Measurements from ENCODE around the gene ALG10B. TPM values are rescaled to one million over a fixed set of nuclear protein-coding genes. Genes with fewer than 3 reads are reported as not detected.
"Not testable (repeated sequence)": the region's sequence is repeated elsewhere in the genome, so short reads cannot be mapped to it uniquely, and the experiment has no call there.

ALG10B gene
- total RNA-seq, 2 experiments from 2014 or later: 6.6 to 10.1 TPM

DNA sequence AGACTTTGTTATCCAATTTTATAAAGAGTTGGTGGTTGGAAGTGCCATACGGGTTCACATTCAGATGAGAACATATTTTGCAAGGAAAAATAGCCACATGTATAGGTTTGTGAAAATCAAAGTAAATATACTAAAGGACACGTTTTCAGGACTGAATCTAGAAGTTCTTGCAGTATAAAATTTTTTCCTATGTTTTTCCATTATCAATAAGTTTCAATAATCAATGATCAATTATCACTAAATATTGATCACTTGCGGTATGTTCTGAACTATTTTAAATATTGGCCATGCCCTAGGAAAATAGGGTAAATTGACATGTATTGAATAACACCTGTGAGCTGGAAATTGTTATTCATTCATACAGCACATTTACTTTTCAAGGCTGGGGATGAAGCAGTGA is 25.9 kb downstream of the ALG10B start:
- Histone ChIP-seq H3K4me1 (ENCODE audit: insufficient read depth, low read length) (no peaks in the 10 kb centered on the region), H3K9me3 (ENCODE audit: control insufficient read depth in 1 of 2, insufficient read depth in 1 of 2, low read length in 2 of 2) (peaks cover 0 to 4% of the 10 kb centered on the region in 2 experiments), H3K4me3 (ENCODE audit: low read length) (no peak overlapping the region), H3K36me3 (ENCODE audit: insufficient read depth, low read length) (no peaks in the 10 kb centered on the region), H3K27ac (ENCODE audit: low read depth in 1 of 2, low read length in 2 of 2) (no peak overlapping the region), H3K27me3 (ENCODE audit: control insufficient read depth in 1 of 2, insufficient read depth in 2 of 2, low read length in 2 of 2) (peaks cover 0 to 4% of the 10 kb centered on the region in 2 experiments)
- Mint-ChIP-seq H3K27ac (no peak overlapping the region), H3K4me1 (ENCODE audit: low read depth) (no peaks in the 10 kb centered on the region), H3K4me3 (no peak overlapping the region), H3K27me3 (peaks cover 3% of the 10 kb centered on the region), H3K9me3 (peaks cover 3% of the 10 kb centered on the region), H3K36me3 (ENCODE audit: low read depth) (no peaks in the 10 kb centered on the region)
- ChIA-PET POLR2A (no interaction called here), CTCF (no interaction called here)
- TF ChIP-seq, protein P1, sequence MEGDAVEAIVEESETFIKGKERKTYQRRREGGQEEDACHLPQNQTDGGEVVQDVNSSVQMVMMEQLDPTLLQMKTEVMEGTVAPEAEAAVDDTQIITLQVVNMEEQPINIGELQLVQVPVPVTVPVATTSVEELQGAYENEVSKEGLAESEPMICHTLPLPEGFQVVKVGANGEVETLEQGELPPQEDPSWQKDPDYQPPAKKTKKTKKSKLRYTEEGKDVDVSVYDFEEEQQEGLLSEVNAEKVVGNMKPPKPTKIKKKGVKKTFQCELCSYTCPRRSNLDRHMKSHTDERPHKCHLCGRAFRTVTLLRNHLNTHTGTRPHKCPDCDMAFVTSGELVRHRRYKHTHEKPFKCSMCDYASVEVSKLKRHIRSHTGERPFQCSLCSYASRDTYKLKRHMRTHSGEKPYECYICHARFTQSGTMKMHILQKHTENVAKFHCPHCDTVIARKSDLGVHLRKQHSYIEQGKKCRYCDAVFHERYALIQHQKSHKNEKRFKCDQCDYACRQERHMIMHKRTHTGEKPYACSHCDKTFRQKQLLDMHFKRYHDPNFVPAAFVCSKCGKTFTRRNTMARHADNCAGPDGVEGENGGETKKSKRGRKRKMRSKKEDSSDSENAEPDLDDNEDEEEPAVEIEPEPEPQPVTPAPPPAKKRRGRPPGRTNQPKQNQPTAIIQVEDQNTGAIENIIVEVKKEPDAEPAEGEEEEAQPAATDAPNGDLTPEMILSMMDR (IDR thresholded peaks at IDR 0.05): no peak
- intact Hi-C loops (cut with DNase I, micrococcal nuclease): loop anchor here in 1 of 2 experiments (10.0 kb wide), 1 partner anchor 58 kb away; no protein-coding TSS in a partner anchor
- DNase-seq: no peak
- ATAC-seq (ENCODE audit: poor library complexity): no peak

DNA sequence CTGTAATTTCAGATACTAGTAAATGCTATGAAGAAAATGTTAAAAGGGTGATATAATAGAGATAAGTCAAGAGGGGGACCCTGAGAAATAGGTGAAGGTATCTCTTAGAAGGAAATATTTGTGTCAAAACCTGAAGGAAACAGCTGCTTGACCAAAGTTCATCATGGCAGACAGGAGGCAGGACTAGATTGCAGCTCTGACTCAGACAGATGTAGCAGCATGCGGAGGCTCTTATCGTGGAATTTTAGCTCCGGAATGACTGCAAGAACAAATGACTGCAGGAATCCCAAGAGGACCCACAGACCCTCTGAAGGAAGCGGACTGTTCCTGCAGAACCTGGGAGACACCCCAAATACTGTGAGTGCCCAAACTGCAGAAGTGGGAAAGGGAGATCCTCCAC is 26.7 kb downstream of the ALG10B start:
- intact Hi-C loops (cut with DNase I, micrococcal nuclease): loop anchor here in 1 of 2 experiments (10.0 kb wide), 1 partner anchor 58 kb away; no protein-coding TSS in a partner anchor
- DNase-seq; H3K4me3 ChIP-seq (ENCODE audit: low read length); H3K27ac ChIP-seq (ENCODE audit: low read depth in 1 of 2, low read length in 2 of 2); CTCF ChIA-PET; H3K27me3 ChIP-seq (ENCODE audit: control insufficient read depth in 1 of 2, insufficient read depth in 2 of 2, low read length in 2 of 2); H3K4me1 ChIP-seq (ENCODE audit: insufficient read depth, low read length); ATAC-seq (ENCODE audit: poor library complexity); H3K4me3 Mint-ChIP-seq; POLR2A ChIA-PET; H3K36me3 ChIP-seq (ENCODE audit: insufficient read depth, low read length); H3K9me3 Mint-ChIP-seq; H3K36me3 Mint-ChIP-seq (ENCODE audit: low read depth); H3K27ac Mint-ChIP-seq; H3K9me3 ChIP-seq (ENCODE audit: control insufficient read depth in 1 of 2, insufficient read depth in 1 of 2, low read length in 2 of 2); H3K4me1 Mint-ChIP-seq (ENCODE audit: low read depth); H3K27me3 Mint-ChIP-seq: not testable (repeated sequence)

- H3K36me3 Mint-ChIP-seq (ENCODE audit: low read depth); H3K4me3 ChIP-seq (ENCODE audit: low read length); H3K4me3 Mint-ChIP-seq; POLR2A ChIA-PET; DNase-seq; ATAC-seq (ENCODE audit: poor library complexity); H3K27me3 ChIP-seq (ENCODE audit: control insufficient read depth in 1 of 2, insufficient read depth in 2 of 2, low read length in 2 of 2); H3K36me3 ChIP-seq (ENCODE audit: insufficient read depth, low read length); CTCF ChIA-PET; H3K27ac ChIP-seq (ENCODE audit: low read depth in 1 of 2, low read length in 2 of 2); H3K4me1 ChIP-seq (ENCODE audit: insufficient read depth, low read length); H3K4me1 Mint-ChIP-seq (ENCODE audit: low read depth); H3K27ac Mint-ChIP-seq; H3K27me3 Mint-ChIP-seq; H3K9me3 Mint-ChIP-seq; H3K9me3 ChIP-seq (ENCODE audit: control insufficient read depth in 1 of 2, insufficient read depth in 1 of 2, low read length in 2 of 2): not testable (repeated sequence)
- intact Hi-C loops (cut with DNase I, micrococcal nuclease): loop anchor here in 1 of 2 experiments (10.0 kb wide), 1 partner anchor 59 kb away; no protein-coding TSS in a partner anchor
Observed at GRCh38 chr12:38343916-38344315, 27.3 kb downstream of the ALG10B start.

GRCh38 chr12:38350342-38351174 is 34.0 kb downstream of the ALG10B start:
- Mint-ChIP-seq H3K9me3 (peaks cover 9% of the 10 kb centered on the region), H3K27me3 (peaks cover 3% of the 10 kb centered on the region), H3K36me3 (ENCODE audit: low read depth) (no peaks in the 10 kb centered on the region), H3K27ac (no peak overlapping the region), H3K4me1 (ENCODE audit: low read depth) (no peaks in the 10 kb centered on the region), H3K4me3 (no peak overlapping the region)
- ATAC-seq (ENCODE audit: poor library complexity): no peak
- TF ChIP-seq, protein P1 (IDR thresholded peaks at IDR 0.05): no peak
- peak in 1 of 14 experiments; percentile 9 for DNase-seq
- POLR2A ChIA-PET: no interaction called here
- intact Hi-C loops (cut with DNase I, micrococcal nuclease): no loop called here
- H3K4me3 ChIP-seq (ENCODE audit: low read length): no peak overlapping the region
- CTCF ChIA-PET: no interaction called here
- H3K9me3 ChIP-seq (ENCODE audit: control insufficient read depth in 1 of 2, insufficient read depth in 1 of 2, low read length in 2 of 2): no peaks in the 10 kb centered on the region
- H3K4me1 ChIP-seq (ENCODE audit: insufficient read depth, low read length): no peaks in the 10 kb centered on the region
- no peaks in the 10 kb centered on the region for H3K36me3 ChIP-seq (ENCODE audit: insufficient read depth, low read length)
- no peaks in the 10 kb centered on the region for H3K27me3 ChIP-seq (ENCODE audit: control insufficient read depth in 1 of 2, insufficient read depth in 2 of 2, low read length in 2 of 2)
- no peak overlapping the region for H3K27ac ChIP-seq (ENCODE audit: low read depth in 1 of 2, low read length in 2 of 2)

- H3K9me3 ChIP-seq (ENCODE audit: control insufficient read depth in 1 of 2, insufficient read depth in 1 of 2, low read length in 2 of 2); H3K4me3 Mint-ChIP-seq; H3K27me3 ChIP-seq (ENCODE audit: control insufficient read depth in 1 of 2, insufficient read depth in 2 of 2, low read length in 2 of 2); H3K27ac Mint-ChIP-seq; POLR2A ChIA-PET; H3K27me3 Mint-ChIP-seq; H3K9me3 Mint-ChIP-seq; intact Hi-C loops (cut with DNase I, micrococcal nuclease); CTCF ChIA-PET; H3K36me3 ChIP-seq (ENCODE audit: insufficient read depth, low read length); H3K36me3 Mint-ChIP-seq (ENCODE audit: low read depth); H3K27ac ChIP-seq (ENCODE audit: low read depth in 1 of 2, low read length in 2 of 2); H3K4me3 ChIP-seq (ENCODE audit: low read length); ATAC-seq (ENCODE audit: poor library complexity); H3K4me1 Mint-ChIP-seq (ENCODE audit: low read depth); H3K4me1 ChIP-seq (ENCODE audit: insufficient read depth, low read length): not testable (repeated sequence)
- DNase-seq: peak in 1 of 14 experiments; percentile 31
Observed at GRCh38 chr12:38351175-38351508, 34.6 kb downstream of the ALG10B start.

Measured in CD4-positive, alpha-beta T cell (primary cell).